Measurements from ENCODE around the gene ACTN4.

ACTN4 gene

DNA sequence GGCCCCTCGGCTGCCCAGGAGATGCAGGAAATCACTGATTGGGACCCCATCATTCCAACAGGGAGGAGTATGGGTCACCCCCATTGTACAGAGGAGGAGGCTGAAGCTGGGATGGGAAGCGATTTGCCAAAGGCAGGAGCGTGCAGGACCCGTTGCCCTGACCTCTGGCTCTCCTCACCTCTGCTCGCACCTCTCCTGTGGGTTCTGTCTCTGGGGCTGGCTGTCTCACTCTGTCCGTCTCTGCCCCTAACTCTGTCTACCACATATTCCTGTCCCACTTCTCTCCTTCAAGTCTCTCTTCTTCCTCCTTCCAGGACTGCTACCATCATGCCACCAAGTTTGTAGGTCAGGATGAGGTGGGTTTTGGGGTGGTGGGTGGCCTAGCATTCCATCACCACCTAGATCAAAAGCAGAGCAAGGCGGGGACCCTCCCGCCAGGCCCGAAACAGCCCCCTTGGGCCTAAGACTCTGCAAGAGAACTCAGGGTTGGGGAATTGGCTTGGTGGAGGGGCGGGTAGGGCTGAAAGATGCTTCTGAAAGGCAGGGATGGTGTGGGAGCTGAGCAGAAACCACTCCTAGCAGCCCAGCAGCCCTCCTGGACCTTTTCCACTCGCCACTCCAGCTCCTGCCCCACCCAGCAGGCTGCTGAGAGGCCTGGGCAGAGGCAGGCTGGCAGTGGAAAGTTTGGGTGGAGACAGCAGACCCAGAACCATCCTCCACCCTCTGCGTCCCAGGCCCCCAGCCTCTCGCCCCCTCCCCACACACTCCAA is 126.9 kb downstream of the ACTN4 start:
- no peak for DNase-seq

DNA sequence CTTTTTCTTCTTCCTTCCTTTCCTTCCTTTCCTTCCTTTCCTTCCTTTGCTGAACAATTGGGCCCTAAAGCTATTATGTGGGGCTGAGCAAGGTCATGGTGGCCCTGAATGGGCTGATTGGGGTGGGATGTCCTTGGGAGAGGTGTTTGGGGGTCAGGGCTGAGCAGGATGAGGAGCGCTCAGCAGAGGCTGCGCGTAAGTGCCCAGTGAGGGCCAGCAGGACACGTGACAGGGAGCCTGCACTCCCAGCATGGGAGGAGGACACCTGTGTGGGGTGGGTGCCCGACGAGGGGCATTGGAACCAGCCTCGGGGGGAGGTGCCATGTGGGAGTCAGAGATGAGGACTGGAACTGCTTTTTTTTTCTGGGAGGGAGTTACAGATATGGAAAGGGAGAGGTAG is 131.3 kb downstream of the ACTN4 start:
- DNase-seq: no peak

DNA sequence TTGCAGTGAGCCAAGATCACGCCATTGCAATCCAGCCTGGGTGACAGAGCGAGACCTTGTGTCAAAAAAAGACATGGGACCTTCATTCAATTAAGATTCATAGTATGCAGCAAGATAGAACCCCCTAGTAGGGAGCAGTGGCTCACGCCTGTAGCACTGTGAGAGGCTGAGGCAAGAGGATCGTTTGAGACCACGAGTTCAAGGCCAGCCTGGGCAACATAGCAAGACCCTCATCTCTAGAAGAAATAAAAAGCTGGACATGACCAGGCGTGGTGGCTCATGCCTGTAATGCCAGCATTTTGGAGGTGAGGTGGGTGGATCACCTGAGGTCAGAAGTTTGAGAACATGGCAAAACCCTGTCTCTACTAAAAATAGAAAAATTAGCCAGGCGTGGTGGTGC is 133.0 kb downstream of the ACTN4 start:
- no peak for DNase-seq

DNA sequence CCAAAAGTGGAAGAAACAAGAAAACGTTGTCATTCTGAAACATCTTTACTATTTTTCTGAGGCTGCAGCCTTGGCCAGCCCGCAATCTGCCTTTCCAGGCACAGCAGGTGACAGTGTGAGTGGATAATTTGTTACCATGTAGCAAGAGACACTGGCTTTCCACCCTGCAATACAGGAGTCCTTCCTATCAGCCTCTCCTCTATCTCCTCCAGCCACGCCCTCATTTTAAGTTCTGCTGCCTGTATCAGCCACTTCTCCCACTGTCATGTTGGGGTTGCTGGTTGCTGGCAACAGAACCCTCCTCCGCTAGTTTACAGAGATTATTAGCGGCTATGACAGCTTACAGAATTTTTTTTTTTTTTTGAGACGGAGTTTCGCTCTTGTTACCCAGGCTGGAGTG is 133.6 kb downstream of the ACTN4 start:
- DNase-seq: no peak
